Liver (tissue), 9 donors: ENCODE results near the gene JAZF1. TPM values are rescaled to one million over a fixed set of nuclear protein-coding genes. Genes with fewer than 3 reads are reported as not detected.
"Not testable (repeated sequence)": the region's sequence is repeated elsewhere in the genome, so short reads cannot be mapped to it uniquely, and the experiment has no call there.

Experiments
- DNase-seq: peaks from one replicate; pipeline ENCODE4 v3.0.0-alpha.2; 2017; ENCODE audit warnings: low spot score
- H3K27ac ChIP-seq, 2 donors: one replicate each; pipeline ENCODE4 v1.7.0; 2013; ENCODE audit warnings: inconsistent platforms in 2 of 2, low read length in 2 of 2, control low read depth in 1 of 2, low read depth in 1 of 2, mild to moderate bottlenecking in 1 of 2
- H3K27me3 ChIP-seq, 4 donors: one replicate each; pipeline versions ENCODE4 v1.6.1 to v1.7.0; 2013; ENCODE audit warnings: low read length in 3 of 4, inconsistent platforms in 1 of 4, mild to moderate bottlenecking in 1 of 4, moderate library complexity in 1 of 4; ENCODE audit not compliant: control insufficient read depth in 4 of 4, insufficient read depth in 4 of 4
- H3K36me3 ChIP-seq, 4 donors: one replicate each; pipeline versions ENCODE4 v1.6.1 to v1.7.0; 2013; ENCODE audit warnings: low read length in 3 of 4, mild to moderate bottlenecking in 3 of 4, low read depth in 1 of 4, moderate library complexity in 1 of 4; ENCODE audit not compliant: control insufficient read depth in 4 of 4, insufficient read depth in 3 of 4
- H3K4me1 ChIP-seq, 4 donors: one replicate each; pipeline versions ENCODE4 v1.6.1 to v1.7.0; 2013; ENCODE audit warnings: low read length in 3 of 4, mild to moderate bottlenecking in 3 of 4, moderate library complexity in 1 of 4; ENCODE audit not compliant: control insufficient read depth in 4 of 4, insufficient read depth in 4 of 4
- H3K4me3 ChIP-seq, 3 donors: one replicate each; pipeline versions ENCODE4 v1.6.1 to v1.7.0; 2013; ENCODE audit warnings: low read length in 3 of 3, control low read depth in 1 of 3, low read depth in 1 of 3, mild to moderate bottlenecking in 1 of 3
- H3K9ac ChIP-seq, 2 donors: one replicate each; pipeline ENCODE4 v1.7.0; 2013; ENCODE audit warnings: low read length in 2 of 2, mild to moderate bottlenecking in 2 of 2, moderate library complexity in 2 of 2, control low read depth in 1 of 2, low read depth in 1 of 2
- H3K9me3 ChIP-seq, 4 donors: one replicate each; pipeline versions ENCODE4 v1.6.1 to v1.7.0; 2013; ENCODE audit warnings: low read length in 3 of 4; ENCODE audit not compliant: control insufficient read depth in 4 of 4
- EGR1 ChIP-seq, 2 donors: IDR thresholded peaks; 2 replicates each; pipeline ENCODE4 v1.6.1; 2016 to 2018; ENCODE audit warnings: antibody characterized with exemption in 2 of 2, low read depth in 2 of 2
- FOXA1 ChIP-seq: IDR thresholded peaks from 2 replicates; pipeline ENCODE4 v1.6.1; 2016; ENCODE audit warnings: antibody characterized with exemption
- FOXA2 ChIP-seq: IDR thresholded peaks from 2 replicates; pipeline ENCODE4 v1.6.1; 2016; ENCODE audit warnings: antibody characterized with exemption
- GABPA ChIP-seq, 2 donors: IDR thresholded peaks in 1 of 2; conservative IDR thresholded peaks in 1 of 2; 2 replicates each; pipeline ENCODE4 v1.6.1; 2016; ENCODE audit warnings: antibody characterized with exemption in 2 of 2, mild to moderate bottlenecking in 1 of 2, moderate library complexity in 1 of 2
- HNF4A ChIP-seq, 2 donors: conservative IDR thresholded peaks; 2 replicates each; pipeline ENCODE4 v1.6.1; 2016; ENCODE audit warnings: antibody characterized with exemption in 2 of 2, mild to moderate bottlenecking in 2 of 2
- HNF4G ChIP-seq: IDR thresholded peaks from 2 replicates; pipeline ENCODE4 v1.6.1; 2016; ENCODE audit warnings: antibody characterized with exemption
- JUND ChIP-seq, 2 donors: IDR thresholded peaks; 2 replicates each; pipeline ENCODE4 v1.6.1; 2016; ENCODE audit warnings: antibody characterized with exemption in 2 of 2
- NR2F2 ChIP-seq: IDR thresholded peaks from 2 replicates; pipeline ENCODE4 v1.6.1; 2016; ENCODE audit warnings: antibody characterized with exemption
- RAD21 ChIP-seq, 2 donors: IDR thresholded peaks; 2 replicates each; pipeline ENCODE4 v1.6.1; 2016; ENCODE audit warnings: antibody characterized with exemption in 2 of 2, mild to moderate bottlenecking in 2 of 2
- REST ChIP-seq: IDR thresholded peaks from 2 replicates; pipeline ENCODE4 v1.6.1; 2016; ENCODE audit warnings: antibody characterized with exemption, mild to moderate bottlenecking
- RXRA ChIP-seq, 2 donors: IDR thresholded peaks; 2 replicates each; pipeline ENCODE4 v1.6.1; 2017 to 2018; ENCODE audit warnings: antibody characterized with exemption in 2 of 2, mild to moderate bottlenecking in 1 of 2
- SP1 ChIP-seq: IDR thresholded peaks from 2 replicates; pipeline ENCODE4 v1.6.1; 2018; ENCODE audit warnings: antibody characterized with exemption, mild to moderate bottlenecking
- TAF1 ChIP-seq: conservative IDR thresholded peaks from 2 replicates; pipeline ENCODE4 v1.6.1; 2016; ENCODE audit warnings: antibody characterized with exemption, mild to moderate bottlenecking
- YY1 ChIP-seq: IDR thresholded peaks from 2 replicates; pipeline ENCODE4 v1.6.1; 2016; ENCODE audit warnings: antibody characterized with exemption, mild to moderate bottlenecking
- ZBTB33 ChIP-seq: IDR thresholded peaks from 2 replicates; pipeline ENCODE4 v1.6.1; 2016; ENCODE audit warnings: antibody characterized with exemption
- WGBS: extraction: QIAGEN DNeasy Blood & Tissue Kit; methylation state at CpG from one replicate; pipeline ENCODE4 v1.1.7; 2013; 5-methylcytosine and 5-hydroxymethylcytosine counted together
- polyA plus RNA-seq, 2 donors: library from polyadenylated mRNA; stranded (reverse) in 1 of 2; unstranded in 1 of 2; fragments of 200-250 nt in 1 of 2; fragments of >200 nt in 1 of 2; fragmentation: Nextera tagmentation in 1 of 2; extraction: Ambion mirVana in 1 of 2; gene quantifications; one replicate each; pipeline versions ENCODE4 v1.2.1 to v1.2.3, GENCODE V29; 2013 to 2015
- total RNA-seq, 2 donors: library from RNA; depleted of rRNA; stranded (reverse); fragments of >200 nt; gene quantifications; one replicate each; pipeline ENCODE4 v1.2.3, GENCODE V29; 2014
- TF ChIP-seq, protein P1 (sequence below): IDR thresholded peaks from 2 replicates; pipeline ENCODE4 v1.6.1; 2016; ENCODE audit warnings: antibody characterized with exemption
- TF ChIP-seq, protein P2 (sequence below): fragments of 150-350 bp; IDR thresholded peaks from 2 replicates; pipeline ENCODE4 v1.5.1; 2017; ENCODE audit warnings: improper control_type of control experiment, low read depth, low read length; ENCODE audit not compliant: missing input control
- TF ChIP-seq, protein P3 (sequence below): IDR thresholded peaks from 2 replicates; pipeline ENCODE4 v1.6.1; 2016; ENCODE audit warnings: antibody characterized with exemption
- donor health status: healthy.
- donor health status: healthy.
- donor health status: healthy.
- donor health status: healthy.
- donor health status: healthy.

Gene JAZF1
- total and polyA plus RNA-seq, 4 donors: 2.7 to 17.8 (median 4.0) TPM

DNA sequence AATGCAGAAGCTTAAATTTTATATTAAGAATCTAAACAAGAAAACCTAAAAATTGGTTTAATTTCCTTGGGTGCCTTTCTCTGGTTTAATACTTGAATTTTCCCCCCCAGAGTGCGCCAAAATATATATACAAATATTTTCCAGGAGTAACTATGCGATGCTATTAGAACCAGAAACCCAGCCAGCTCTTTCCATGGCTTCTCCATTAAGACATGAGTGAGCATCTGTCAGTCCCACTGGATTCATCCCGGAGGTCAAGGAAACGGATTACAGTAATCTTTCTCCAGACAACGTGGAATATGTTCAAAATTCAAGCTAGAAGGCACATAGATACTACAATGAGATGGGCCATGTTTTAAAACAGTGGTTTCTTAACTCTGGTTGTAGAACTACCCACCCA lies 291.9 kb downstream of the JAZF1 start:
- no peak overlapping the region for H3K27ac ChIP-seq
- no peak for DNase-seq
- H3K36me3 ChIP-seq: no peaks in the 10 kb centered on the region
- H3K9me3 ChIP-seq: no peaks in the 10 kb centered on the region
- no peaks in the 10 kb centered on the region for H3K27me3 ChIP-seq
- H3K9ac ChIP-seq: no peak overlapping the region
- WGBS: 93% methylated on average over 5 of the region's 5 CpGs
- no peak overlapping the region for H3K4me3 ChIP-seq
- no peak for TF ChIP-seq ZBTB33
- no peak for TF ChIP-seq HNF4G
- no peak for TF ChIP-seq HNF4A (conservative IDR thresholded peaks at IDR 0.05)
- TF ChIP-seq, protein P1, sequence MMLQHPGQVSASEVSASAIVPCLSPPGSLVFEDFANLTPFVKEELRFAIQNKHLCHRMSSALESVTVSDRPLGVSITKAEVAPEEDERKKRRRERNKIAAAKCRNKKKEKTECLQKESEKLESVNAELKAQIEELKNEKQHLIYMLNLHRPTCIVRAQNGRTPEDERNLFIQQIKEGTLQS: no peak
- no peak for TF ChIP-seq SP1
- TF ChIP-seq, protein P2, sequence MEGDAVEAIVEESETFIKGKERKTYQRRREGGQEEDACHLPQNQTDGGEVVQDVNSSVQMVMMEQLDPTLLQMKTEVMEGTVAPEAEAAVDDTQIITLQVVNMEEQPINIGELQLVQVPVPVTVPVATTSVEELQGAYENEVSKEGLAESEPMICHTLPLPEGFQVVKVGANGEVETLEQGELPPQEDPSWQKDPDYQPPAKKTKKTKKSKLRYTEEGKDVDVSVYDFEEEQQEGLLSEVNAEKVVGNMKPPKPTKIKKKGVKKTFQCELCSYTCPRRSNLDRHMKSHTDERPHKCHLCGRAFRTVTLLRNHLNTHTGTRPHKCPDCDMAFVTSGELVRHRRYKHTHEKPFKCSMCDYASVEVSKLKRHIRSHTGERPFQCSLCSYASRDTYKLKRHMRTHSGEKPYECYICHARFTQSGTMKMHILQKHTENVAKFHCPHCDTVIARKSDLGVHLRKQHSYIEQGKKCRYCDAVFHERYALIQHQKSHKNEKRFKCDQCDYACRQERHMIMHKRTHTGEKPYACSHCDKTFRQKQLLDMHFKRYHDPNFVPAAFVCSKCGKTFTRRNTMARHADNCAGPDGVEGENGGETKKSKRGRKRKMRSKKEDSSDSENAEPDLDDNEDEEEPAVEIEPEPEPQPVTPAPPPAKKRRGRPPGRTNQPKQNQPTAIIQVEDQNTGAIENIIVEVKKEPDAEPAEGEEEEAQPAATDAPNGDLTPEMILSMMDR: no peak
- no peak for TF ChIP-seq EGR1 (IDR thresholded peaks at IDR 0.05; ENCODE audit: low read depth in 2 of 2)
- TF ChIP-seq REST: no peak
- no peak for TF ChIP-seq FOXA2
- no peak for TF ChIP-seq TAF1
- TF ChIP-seq FOXA1: no peak
- no peak for TF ChIP-seq YY1
- TF ChIP-seq, protein P3, sequence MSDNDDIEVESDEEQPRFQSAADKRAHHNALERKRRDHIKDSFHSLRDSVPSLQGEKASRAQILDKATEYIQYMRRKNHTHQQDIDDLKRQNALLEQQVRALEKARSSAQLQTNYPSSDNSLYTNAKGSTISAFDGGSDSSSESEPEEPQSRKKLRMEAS: no peak
- no peak for TF ChIP-seq JUND (IDR thresholded peaks at IDR 0.05)
- TF ChIP-seq GABPA (IDR thresholded peaks at IDR 0.05 in 1 of 2, conservative IDR thresholded peaks at IDR 0.05 in 1 of 2): no peak
- TF ChIP-seq RAD21 (IDR thresholded peaks at IDR 0.05): no peak
- no peak for TF ChIP-seq NR2F2
- TF ChIP-seq RXRA (IDR thresholded peaks at IDR 0.05): no peak
- peaks cover 0 to 3% (median 0%) of the 10 kb centered on the region in 4 donors for H3K4me1 ChIP-seq

- 97% methylated on average over 3 of the region's 3 CpGs for WGBS
Measured at GRCh38 chr7:27886710-27887109, 293.9 kb downstream of the JAZF1 start.

More at GRCh38 chr7:27886710-27887109, 293.9 kb downstream of the JAZF1 start:
- H3K27ac ChIP-seq, H3K36me3 ChIP-seq, H3K9ac ChIP-seq, H3K4me1 ChIP-seq, H3K27me3 ChIP-seq, H3K4me3 ChIP-seq, H3K9me3 ChIP-seq, DNase-seq: not testable (repeated sequence)
